Measurements from ENCODE around the gene HHATL.

HHATL gene

GRCh38 chr3:42746455-42747450 lies 44.2 kb upstream of the HHATL start:
- H3K4me3 ChIP-seq (ENCODE audit: low read depth, low read length), result no peak overlapping the region
- DNase-seq (ENCODE audit: low read depth), result no peak
- TF ChIP-seq, protein P1, sequence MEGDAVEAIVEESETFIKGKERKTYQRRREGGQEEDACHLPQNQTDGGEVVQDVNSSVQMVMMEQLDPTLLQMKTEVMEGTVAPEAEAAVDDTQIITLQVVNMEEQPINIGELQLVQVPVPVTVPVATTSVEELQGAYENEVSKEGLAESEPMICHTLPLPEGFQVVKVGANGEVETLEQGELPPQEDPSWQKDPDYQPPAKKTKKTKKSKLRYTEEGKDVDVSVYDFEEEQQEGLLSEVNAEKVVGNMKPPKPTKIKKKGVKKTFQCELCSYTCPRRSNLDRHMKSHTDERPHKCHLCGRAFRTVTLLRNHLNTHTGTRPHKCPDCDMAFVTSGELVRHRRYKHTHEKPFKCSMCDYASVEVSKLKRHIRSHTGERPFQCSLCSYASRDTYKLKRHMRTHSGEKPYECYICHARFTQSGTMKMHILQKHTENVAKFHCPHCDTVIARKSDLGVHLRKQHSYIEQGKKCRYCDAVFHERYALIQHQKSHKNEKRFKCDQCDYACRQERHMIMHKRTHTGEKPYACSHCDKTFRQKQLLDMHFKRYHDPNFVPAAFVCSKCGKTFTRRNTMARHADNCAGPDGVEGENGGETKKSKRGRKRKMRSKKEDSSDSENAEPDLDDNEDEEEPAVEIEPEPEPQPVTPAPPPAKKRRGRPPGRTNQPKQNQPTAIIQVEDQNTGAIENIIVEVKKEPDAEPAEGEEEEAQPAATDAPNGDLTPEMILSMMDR (IDR thresholded peaks at IDR 0.05; ENCODE audit: insufficient read depth, low read depth, low read length, missing control alignments), result no peak

- no peak overlapping the region for H3K4me3 ChIP-seq (ENCODE audit: low read depth, low read length)
- TF ChIP-seq, protein P1 (IDR thresholded peaks at IDR 0.05; ENCODE audit: insufficient read depth, low read depth, low read length, missing control alignments), result no peak
- no peak for DNase-seq (ENCODE audit: low read depth)
These were observed 43.3 kb upstream of the HHATL start for GRCh38 chr3:42745776-42746454.

- no peak for DNase-seq (ENCODE audit: low read depth)
- no peak overlapping the region for H3K4me3 ChIP-seq (ENCODE audit: low read depth, low read length)
- TF ChIP-seq, protein P1 (IDR thresholded peaks at IDR 0.05; ENCODE audit: insufficient read depth, low read depth, low read length, missing control alignments), result no peak
These were observed 42.7 kb upstream of the HHATL start for GRCh38 chr3:42745291-42745745.

GRCh38 chr3:42743204-42743995 lies 40.8 kb upstream of the HHATL start:
- TF ChIP-seq, protein P1 (IDR thresholded peaks at IDR 0.05; ENCODE audit: insufficient read depth, low read depth, low read length, missing control alignments), result no peak
- no peak overlapping the region for H3K4me3 ChIP-seq (ENCODE audit: low read depth, low read length)
- no peak for DNase-seq (ENCODE audit: low read depth)

- no peak for DNase-seq (ENCODE audit: low read depth)
- no peak overlapping the region for H3K4me3 ChIP-seq (ENCODE audit: low read depth, low read length)
- TF ChIP-seq, protein P1 (IDR thresholded peaks at IDR 0.05; ENCODE audit: insufficient read depth, low read depth, low read length, missing control alignments), result no peak
These were observed 40.1 kb upstream of the HHATL start for GRCh38 chr3:42742688-42743087.

- DNase-seq (ENCODE audit: low read depth), result no peak
- TF ChIP-seq, protein P1 (IDR thresholded peaks at IDR 0.05; ENCODE audit: insufficient read depth, low read depth, low read length, missing control alignments), result no peak
- H3K4me3 ChIP-seq (ENCODE audit: low read depth, low read length), result no peak overlapping the region
These were observed 39.7 kb upstream of the HHATL start for GRCh38 chr3:42742259-42742658.
